Tongue (tissue), 2 donors: ENCODE results near the gene RFPL3. TPM values are rescaled to one million over a fixed set of nuclear protein-coding genes. Genes with fewer than 3 reads are reported as not detected.
A peak's percentile ranks its signal among the peaks of the same experiment; 100 is the strongest.
"Not testable (repeated sequence)": the region's sequence is repeated elsewhere in the genome, so short reads cannot be mapped to it uniquely, and the experiment has no call there.

Source experiments
- DNase-seq: peaks from one replicate; pipeline ENCODE4 v3.0.0-alpha.2; 2015
- total RNA-seq: library from RNA; depleted of rRNA; stranded (reverse); fragments of >200 nt; gene quantifications from one replicate; pipeline ENCODE4 v1.2.3, GENCODE V29; 2014

The RFPL3 gene
- total RNA-seq, 1 donor from 2014 or later, result not detected

DNA sequence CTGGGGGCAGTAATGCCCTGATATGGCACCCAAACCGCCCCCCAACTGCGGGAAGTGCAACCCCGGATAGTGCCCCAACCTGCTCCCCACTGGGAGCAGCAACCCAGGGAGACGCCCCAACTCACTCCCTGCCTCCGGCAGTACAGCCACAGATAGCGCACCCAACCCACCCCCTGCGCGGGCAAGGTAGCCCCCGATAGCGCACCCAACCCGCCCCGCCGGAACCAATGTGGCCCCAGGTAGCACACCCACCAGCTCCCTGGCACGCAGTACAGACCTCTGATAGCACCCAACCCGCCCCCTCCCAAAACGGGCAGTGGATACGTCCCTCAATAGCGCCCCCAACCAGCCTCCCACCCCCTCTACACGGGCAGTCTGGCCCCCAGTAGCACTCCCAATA, 3.8 kb upstream of the RFPL3 start:
- no peak for DNase-seq

DNA sequence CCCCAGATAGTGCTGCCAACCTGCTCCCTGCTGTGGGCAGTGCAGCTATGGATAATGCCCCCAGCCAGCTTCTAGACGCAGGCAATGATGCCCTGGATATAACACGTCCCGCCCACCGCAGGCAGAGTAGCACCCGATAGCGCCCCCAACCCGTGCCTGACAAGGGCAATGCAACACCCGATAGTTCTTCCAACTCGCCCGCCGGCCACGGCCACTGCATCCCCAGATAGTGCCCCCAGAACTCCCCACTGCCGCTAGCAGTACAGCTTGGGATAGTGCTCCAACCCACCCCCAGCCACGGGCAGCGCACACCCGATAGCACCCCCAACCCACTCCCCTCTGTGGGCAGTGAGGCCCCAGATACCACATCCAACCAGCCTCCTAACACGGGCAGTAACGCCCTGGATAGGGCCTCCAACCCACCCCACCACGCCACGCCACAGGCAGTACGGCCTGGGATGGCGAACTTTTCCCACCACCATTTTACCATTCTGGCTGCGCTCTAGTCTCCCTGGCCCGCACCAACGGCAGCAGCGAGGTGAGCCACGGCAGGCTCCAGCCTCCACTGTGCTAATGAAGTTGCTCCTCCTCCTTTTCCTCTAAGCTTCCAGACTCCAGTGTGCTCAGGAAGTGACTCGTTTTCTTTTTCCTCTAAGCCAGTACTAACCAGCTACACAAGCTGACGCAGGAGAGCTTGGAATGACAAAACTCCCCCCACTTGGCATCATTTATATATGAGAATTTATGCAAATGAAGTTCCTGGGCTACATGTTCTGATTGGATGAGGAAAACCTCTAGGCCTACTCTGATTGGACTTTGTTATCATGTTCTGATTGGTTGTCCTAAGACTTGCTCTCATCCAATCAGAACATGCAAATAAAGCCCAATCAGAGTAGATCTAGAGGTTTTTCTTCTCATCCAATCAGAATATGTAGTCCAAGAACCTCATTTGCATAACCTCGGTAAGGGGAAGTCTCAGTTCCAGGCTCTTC, 3.0 kb upstream of the RFPL3 start:
- DNase-seq, result no peak

DNA sequence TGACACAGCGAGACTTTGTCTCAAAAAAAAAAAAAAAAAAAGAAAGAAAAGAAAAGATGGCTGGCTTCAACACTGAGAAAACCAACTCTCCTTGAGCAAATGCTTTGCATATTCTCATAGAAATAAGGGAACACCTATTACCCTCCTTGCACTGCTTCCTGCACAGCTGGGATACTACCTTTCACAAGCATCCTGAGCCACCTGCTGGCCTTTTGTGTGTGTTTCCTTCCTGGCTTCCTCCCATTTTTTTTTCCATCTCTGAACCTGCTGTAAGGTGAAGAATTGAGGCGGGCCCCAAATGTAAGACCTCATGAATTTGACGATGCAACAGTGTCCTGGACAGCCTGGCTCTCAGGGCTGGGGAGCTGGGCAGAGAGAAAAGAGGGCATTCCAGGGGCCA, 1.9 kb upstream of the RFPL3 start:
- DNase-seq, result no peak

DNA sequence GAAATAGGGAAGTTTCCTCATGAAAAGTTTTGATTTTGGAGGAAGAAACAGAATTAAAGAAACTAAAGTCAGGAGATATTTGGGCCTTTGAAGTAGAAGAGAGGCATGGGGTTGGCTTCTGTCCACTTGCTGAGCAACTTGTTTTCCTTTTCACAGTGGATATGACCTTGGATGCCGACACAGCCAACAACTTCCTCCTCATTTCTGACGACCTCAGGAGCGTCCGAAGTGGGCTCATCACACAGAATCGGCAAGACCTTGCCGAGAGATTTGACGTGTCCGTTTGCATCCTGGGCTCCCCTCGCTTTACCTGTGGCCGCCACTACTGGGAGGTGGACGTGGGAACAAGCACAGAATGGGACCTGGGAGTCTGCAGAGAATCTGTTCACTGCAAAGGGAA, 2.4 kb downstream of the RFPL3 start:
- not testable (repeated sequence) for DNase-seq

GRCh38 chr22:32361257-32361656, 3.6 kb downstream of the RFPL3 start:
- DNase-seq, result no peak

GRCh38 chr22:32364210-32364609, 6.5 kb downstream of the RFPL3 start:
- no peak for DNase-seq

DNA sequence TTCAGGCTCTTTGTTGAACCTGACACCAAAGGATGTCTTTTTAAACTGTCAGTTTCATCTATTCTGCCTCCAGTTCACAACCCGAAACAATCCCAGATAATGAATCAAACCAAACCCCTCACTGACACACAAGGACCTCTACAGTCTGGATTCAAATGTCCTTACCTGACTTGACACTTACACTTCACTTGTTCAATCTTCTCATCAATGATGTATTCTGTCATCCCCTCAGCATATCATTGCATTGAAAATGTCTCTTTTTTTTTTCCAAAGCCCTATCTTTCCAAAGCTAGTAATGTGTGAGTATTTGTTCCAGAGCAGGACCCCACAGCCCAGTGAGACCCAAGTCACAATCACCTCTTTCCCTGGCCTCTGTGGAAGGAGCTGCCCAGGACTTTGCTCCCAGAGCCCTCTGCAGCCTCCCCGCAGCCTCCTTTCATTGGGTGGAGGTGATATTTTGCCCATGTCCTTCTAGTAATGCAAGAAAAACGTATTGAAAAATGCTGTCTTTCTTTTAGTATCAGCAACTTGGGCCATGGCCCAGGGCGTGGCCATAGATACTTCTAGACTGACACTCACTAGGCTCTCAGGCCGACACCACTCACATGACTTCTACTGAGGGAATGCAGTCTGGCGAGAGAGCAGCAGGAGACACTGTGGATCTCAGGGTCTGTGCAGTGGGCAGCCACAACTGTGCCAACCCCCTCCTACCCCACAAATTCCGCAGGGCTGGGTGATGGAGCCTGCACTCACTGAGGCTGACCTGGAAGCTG, 18.2 kb downstream of the RFPL3 start:
- DNase-seq, result no peak

- no peak for DNase-seq
These were observed 19.0 kb downstream of the RFPL3 start for GRCh38 chr22:32376681-32377080.

GRCh38 chr22:32378707-32379272, 21.1 kb downstream of the RFPL3 start:
- DNase-seq, result peak; percentile 35

DNA sequence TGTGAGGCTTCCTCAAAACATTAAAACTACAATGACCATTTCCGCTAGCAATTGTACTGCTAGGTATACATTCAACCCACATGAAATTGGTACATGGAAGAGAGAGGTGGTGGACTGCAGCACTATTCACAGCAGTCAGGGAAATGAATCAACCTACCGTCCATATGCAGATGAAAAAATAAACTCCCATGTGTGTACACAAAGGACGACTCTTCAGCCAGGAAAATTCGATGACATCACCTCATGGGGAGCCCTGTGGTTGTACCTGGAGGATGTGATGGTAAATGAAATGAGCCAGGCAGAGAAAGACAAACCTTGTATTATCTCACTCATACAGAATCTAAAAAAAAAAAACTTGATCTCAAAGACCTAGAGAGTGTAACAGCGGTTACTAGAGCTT, 23.3 kb downstream of the RFPL3 start:
- DNase-seq, result no peak

DNA sequence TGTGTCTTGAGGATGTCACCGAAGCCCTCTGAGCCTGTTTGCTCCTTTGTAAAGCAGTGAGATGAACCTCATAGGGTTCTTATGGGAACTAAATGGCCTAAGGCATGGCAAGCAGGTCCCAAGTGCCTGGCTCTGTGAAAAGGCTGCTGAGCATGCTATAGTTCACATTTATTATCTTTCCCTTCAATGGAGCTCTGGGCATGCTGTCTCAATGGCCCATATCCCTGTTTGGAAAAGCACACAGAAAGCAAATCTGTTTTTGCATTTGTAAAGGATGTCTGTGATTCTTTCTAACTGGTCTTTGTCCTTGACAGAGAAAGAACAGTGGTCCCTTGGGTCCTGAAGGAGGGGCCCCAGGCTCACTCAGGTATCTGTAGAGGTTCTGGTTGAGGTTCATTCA, 28.0 kb downstream of the RFPL3 start:
- DNase-seq, result no peak

GRCh38 chr22:32389685-32390084, 32.0 kb downstream of the RFPL3 start:
- peak; percentile 27 for DNase-seq

DNA sequence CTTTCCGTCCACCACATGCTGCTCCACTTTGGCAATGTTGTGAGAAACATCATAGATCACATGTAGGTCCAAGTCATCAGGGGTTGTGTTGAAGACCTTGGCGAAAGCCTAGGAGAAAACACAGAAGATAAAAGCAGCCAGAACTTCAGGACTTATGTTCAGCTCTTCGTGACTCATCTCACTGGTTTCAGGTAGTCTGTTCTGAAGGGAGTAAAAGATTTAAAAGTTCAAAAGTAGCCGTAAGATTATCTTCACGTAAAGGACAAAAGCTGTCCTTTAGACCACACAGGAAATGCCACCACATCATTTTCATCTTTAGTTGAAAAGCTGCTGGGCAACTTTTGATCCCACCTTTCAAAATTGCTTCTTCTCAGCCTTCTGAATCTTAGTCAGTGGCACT, 37.4 kb downstream of the RFPL3 start:
- DNase-seq, result no peak

DNA sequence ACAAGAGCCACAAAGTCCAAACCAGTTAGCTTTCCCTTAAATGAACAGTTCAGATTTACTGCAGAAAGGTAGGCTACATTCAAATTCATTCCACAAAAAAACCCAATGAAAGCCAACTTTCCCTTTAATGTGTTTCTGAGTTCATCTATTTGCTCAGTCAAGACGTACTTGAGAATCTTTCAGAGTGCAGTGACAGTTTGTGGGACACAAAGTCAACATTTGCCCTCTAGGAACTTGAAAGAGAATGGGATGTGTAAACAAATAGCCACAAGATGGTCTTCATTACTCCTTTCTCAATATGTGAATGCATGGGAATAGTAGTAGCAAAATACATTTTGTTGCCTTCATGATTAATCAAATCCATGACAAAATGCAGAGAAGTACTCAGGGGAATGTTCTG, 38.6 kb downstream of the RFPL3 start:
- no peak for DNase-seq

- DNase-seq, result peak; percentile 22
These were observed 39.1 kb downstream of the RFPL3 start for GRCh38 chr22:32396746-32397145.

- no peak for DNase-seq
These were observed 43.8 kb downstream of the RFPL3 start for GRCh38 chr22:32401486-32401885.

- DNase-seq, result no peak
These were observed 46.4 kb downstream of the RFPL3 start for GRCh38 chr22:32404021-32404420.

DNA sequence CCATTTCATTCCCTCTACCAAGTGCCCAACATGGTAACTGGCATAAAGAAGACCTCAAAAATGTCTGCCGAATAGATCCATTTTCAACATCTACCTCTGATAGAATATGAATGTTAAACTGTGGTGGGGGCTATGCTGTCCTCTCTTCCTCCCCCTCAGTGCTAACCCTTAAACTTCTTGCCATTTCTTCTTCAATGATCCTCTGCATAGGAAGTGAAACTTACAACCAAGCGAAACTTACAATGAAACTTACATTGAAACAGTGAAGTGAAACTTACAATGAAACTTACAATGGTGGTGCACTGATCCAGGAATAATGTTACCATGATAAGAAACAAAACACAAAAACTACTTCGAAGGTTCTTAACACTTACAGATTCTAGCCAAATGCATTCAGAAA, 49.6 kb downstream of the RFPL3 start:
- DNase-seq, result no peak

- no peak for DNase-seq
These were observed 50.3 kb downstream of the RFPL3 start for GRCh38 chr22:32407936-32408335.

GRCh38 chr22:32409977-32410376, 52.3 kb downstream of the RFPL3 start:
- DNase-seq, result no peak

GRCh38 chr22:32410459-32410858, 52.8 kb downstream of the RFPL3 start:
- DNase-seq, result no peak
